ENCODE measurements around the gene FBXO9.

Gene FBXO9

GRCh38 chr6:53065266-53066076 is at the start of gene FBXO9:
FBXO9 (plus strand) TSS chr6:53065404; CDS start chr6:53065790, 386 bp downstream.
- peak; percentile 60 to 71 for DNase-seq

GRCh38 chr6:53015486-53015885 is 49.7 kb upstream of the FBXO9 start:
- DNase-seq = no peak

GRCh38 chr6:53018446-53018845 is 46.8 kb upstream of the FBXO9 start:
- DNase-seq = no peak

- DNase-seq = no peak
Observed at GRCh38 chr6:53020005-53020744, 45.0 kb upstream of the FBXO9 start.

GRCh38 chr6:53023323-53023722 is 41.9 kb upstream of the FBXO9 start:
- no peak for DNase-seq

GRCh38 chr6:53026526-53026925 is 38.7 kb upstream of the FBXO9 start:
- no peak for DNase-seq

- no peak for DNase-seq
Observed at GRCh38 chr6:53027131-53027718, 38.0 kb upstream of the FBXO9 start.

GRCh38 chr6:53028467-53028866 is 36.7 kb upstream of the FBXO9 start:
- no peak for DNase-seq

GRCh38 chr6:53029257-53029656 is 35.9 kb upstream of the FBXO9 start:
- no peak for DNase-seq

- DNase-seq = peak in 1 of 2 experiments; percentile 5
Observed at GRCh38 chr6:53029761-53030160, 35.4 kb upstream of the FBXO9 start.

GRCh38 chr6:53031281-53031680 is 33.9 kb upstream of the FBXO9 start:
- no peak for DNase-seq

GRCh38 chr6:53032849-53033248 is 32.4 kb upstream of the FBXO9 start:
- DNase-seq = no peak

GRCh38 chr6:53033764-53034163 is 31.4 kb upstream of the FBXO9 start:
- no peak for DNase-seq

- DNase-seq = no peak
Observed at GRCh38 chr6:53035549-53036213, 29.5 kb upstream of the FBXO9 start.

- no peak for DNase-seq
Observed at GRCh38 chr6:53038141-53038540, 27.1 kb upstream of the FBXO9 start.

GRCh38 chr6:53038596-53038995 is 26.6 kb upstream of the FBXO9 start:
- DNase-seq = no peak

- no peak for DNase-seq
Observed at GRCh38 chr6:53041356-53041755, 23.8 kb upstream of the FBXO9 start.

GRCh38 chr6:53042112-53042511 is 23.1 kb upstream of the FBXO9 start:
- no peak for DNase-seq

- no peak for DNase-seq
Observed at GRCh38 chr6:53043581-53043980, 21.6 kb upstream of the FBXO9 start.

GRCh38 chr6:53044071-53044470 is 21.1 kb upstream of the FBXO9 start:
- DNase-seq = no peak

- DNase-seq = no peak
Observed at GRCh38 chr6:53044572-53044971, 20.6 kb upstream of the FBXO9 start.

GRCh38 chr6:53045891-53046673 is 19.1 kb upstream of the FBXO9 start:
- DNase-seq = no peak
